Body of pancreas (tissue), 4 donors: ENCODE data around the gene FBXL14.

Source experiments
- CTCF ChIP-seq, 7 experiments: fragments of 450-650 bp in 4 of 7; fragments of 200-600 bp in 3 of 7; sonication (generic) in 3 of 7; IDR thresholded peaks; one replicate each; pipeline ENCODE4 v1.5.1; 2016 to 2019; ENCODE audit warnings: antibody characterized with exemption in 7 of 7
- POLR2A ChIP-seq, 3 donors: fragments of 450-650 bp; IDR thresholded peaks; one replicate each; pipeline ENCODE4 v1.6.1; 2016; ENCODE audit warnings: antibody characterized with exemption in 3 of 3, mild to moderate bottlenecking in 2 of 3

GRCh38 chr12:1528791-1529190 lies 65.6 kb downstream of the FBXL14 start:
- TF ChIP-seq CTCF (IDR thresholded peaks at IDR 0.05) (no peak), POLR2A (IDR thresholded peaks at IDR 0.05) (no peak)
